Lung (tissue), 12 donors: ENCODE measurements around the gene USP6NL. TPM values are rescaled to one million over a fixed set of nuclear protein-coding genes. Genes with fewer than 3 reads are reported as not detected.

ENCODE experiments used
- ATAC-seq: fragments of 200-7000 bp; cut with Tn5 transposase; one replicate; pipeline ENCODE4 v1.9.1; 2020; ENCODE audit warnings: moderate number of reproducible peaks; ENCODE audit not compliant: insufficient read depth, low FRiP score
- DNase-seq, 3 donors: peaks; one replicate each; pipeline ENCODE4 v3.0.0-alpha.2; 2013 to 2017
- H3K27ac ChIP-seq, 2 donors: one replicate each; pipeline ENCODE4 v1.5.1; 2013; ENCODE audit warnings: mild to moderate bottlenecking in 2 of 2, moderate library complexity in 2 of 2, control low read depth in 1 of 2, inconsistent platforms in 1 of 2, low read depth in 1 of 2, low read length in 1 of 2
- H3K27me3 ChIP-seq, 3 donors: one replicate each; pipeline ENCODE4 v1.5.1; 2013; ENCODE audit warnings: low read length in 2 of 3; ENCODE audit not compliant: control insufficient read depth in 3 of 3, insufficient read depth in 3 of 3
- H3K36me3 ChIP-seq, 4 donors: one replicate each; pipeline ENCODE4 v1.5.1; 2013; ENCODE audit warnings: low read length in 4 of 4, mild to moderate bottlenecking in 1 of 4, moderate library complexity in 1 of 4; ENCODE audit not compliant: control insufficient read depth in 4 of 4, insufficient read depth in 4 of 4
- H3K4me1 ChIP-seq, 5 donors: one replicate each; pipeline ENCODE4 v1.5.1; 2013; ENCODE audit warnings: low read length in 5 of 5, mild to moderate bottlenecking in 2 of 5, moderate library complexity in 1 of 5; ENCODE audit not compliant: control insufficient read depth in 5 of 5, insufficient read depth in 5 of 5
- H3K4me3 ChIP-seq: one replicate; pipeline ENCODE4 v1.5.1; 2013; ENCODE audit warnings: mild to moderate bottlenecking, control low read depth, moderate library complexity
- H3K9ac ChIP-seq, 2 donors: one replicate each; pipeline ENCODE4 v1.5.1; 2013; ENCODE audit warnings: low read length in 2 of 2, control low read depth in 1 of 2; ENCODE audit not compliant: insufficient read depth in 1 of 2
- H3K9me3 ChIP-seq, 4 donors: one replicate each; pipeline ENCODE4 v1.5.1; 2013; ENCODE audit warnings: low read length in 3 of 4, mild to moderate bottlenecking in 1 of 4, moderate library complexity in 1 of 4; ENCODE audit not compliant: control insufficient read depth in 4 of 4, insufficient read depth in 3 of 4
- WGBS, 2 donors: extraction: QIAGEN DNeasy Blood & Tissue Kit; methylation state at CpG; one replicate each; pipeline ENCODE4 v1.1.7; 2013; 5-methylcytosine and 5-hydroxymethylcytosine counted together
- polyA plus RNA-seq, 2 donors: library from polyadenylated mRNA; stranded (reverse); fragments of 200-250 nt; gene quantifications; one replicate each; pipeline ENCODE4 v1.2.1, GENCODE V29; 2013
- total RNA-seq, 2 donors: library from RNA; depleted of rRNA in 1 of 2; stranded (reverse); fragments of >200 nt in 1 of 2; gene quantifications; one replicate each; pipeline ENCODE4 v1.2.1, GENCODE V29; 2014 to 2021
- TF ChIP-seq, protein P1 (sequence below): IDR thresholded peaks from 2 replicates; pipeline ENCODE4 v1.5.1; 2012; ENCODE audit warnings: mild to moderate bottlenecking; ENCODE audit errors: control extremely low read depth, extremely low read depth
- donor health status: control.
- donor health status: control.
- donor health status: Bipolar disorder and iron deficiency.
- donor health status: healthy.
- donor health status: DM: yes; HTN: yes; CAD: no.

The USP6NL gene
- total and polyA plus RNA-seq, 4 donors, result 5.4 to 41.7 (median 13.4) TPM

- 56 to 67% methylated on average over 2 of the region's 2 CpGs for WGBS, 2 donors
- no peak for DNase-seq
- no peaks in the 10 kb centered on the region for H3K4me1 ChIP-seq
- H3K27me3 ChIP-seq, result no peaks in the 10 kb centered on the region
- no peak overlapping the region for H3K27ac ChIP-seq
- no peak overlapping the region for H3K9ac ChIP-seq
- TF ChIP-seq, protein P1, sequence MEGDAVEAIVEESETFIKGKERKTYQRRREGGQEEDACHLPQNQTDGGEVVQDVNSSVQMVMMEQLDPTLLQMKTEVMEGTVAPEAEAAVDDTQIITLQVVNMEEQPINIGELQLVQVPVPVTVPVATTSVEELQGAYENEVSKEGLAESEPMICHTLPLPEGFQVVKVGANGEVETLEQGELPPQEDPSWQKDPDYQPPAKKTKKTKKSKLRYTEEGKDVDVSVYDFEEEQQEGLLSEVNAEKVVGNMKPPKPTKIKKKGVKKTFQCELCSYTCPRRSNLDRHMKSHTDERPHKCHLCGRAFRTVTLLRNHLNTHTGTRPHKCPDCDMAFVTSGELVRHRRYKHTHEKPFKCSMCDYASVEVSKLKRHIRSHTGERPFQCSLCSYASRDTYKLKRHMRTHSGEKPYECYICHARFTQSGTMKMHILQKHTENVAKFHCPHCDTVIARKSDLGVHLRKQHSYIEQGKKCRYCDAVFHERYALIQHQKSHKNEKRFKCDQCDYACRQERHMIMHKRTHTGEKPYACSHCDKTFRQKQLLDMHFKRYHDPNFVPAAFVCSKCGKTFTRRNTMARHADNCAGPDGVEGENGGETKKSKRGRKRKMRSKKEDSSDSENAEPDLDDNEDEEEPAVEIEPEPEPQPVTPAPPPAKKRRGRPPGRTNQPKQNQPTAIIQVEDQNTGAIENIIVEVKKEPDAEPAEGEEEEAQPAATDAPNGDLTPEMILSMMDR, result no peak
- peaks cover 0 to 11% (median 0%) of the 10 kb centered on the region in 4 donors for H3K9me3 ChIP-seq
- no peak overlapping the region for H3K4me3 ChIP-seq
- no peaks in the 10 kb centered on the region for H3K36me3 ChIP-seq
- ATAC-seq, result no peak
Measured at GRCh38 chr10:11434324-11434723, 177.1 kb downstream of the USP6NL start.

- TF ChIP-seq, protein P1, result no peak
- DNase-seq (no peak), ATAC-seq (no peak)
- Histone ChIP-seq H3K4me3 (no peak overlapping the region), H3K27me3 (no peaks in the 10 kb centered on the region), H3K9me3 (peaks cover 0 to 13% (median 0%) of the 10 kb centered on the region in 4 donors), H3K27ac (no peak overlapping the region), H3K36me3 (no peaks in the 10 kb centered on the region), H3K9ac (no peak overlapping the region), H3K4me1 (no peaks in the 10 kb centered on the region)
- WGBS, 2 donors, result 88 to 90% methylated on average over 11 of the region's 11 CpGs
Measured at GRCh38 chr10:11433657-11434056, 177.8 kb downstream of the USP6NL start.

GRCh38 chr10:11431216-11431555, 180.3 kb downstream of the USP6NL start:
- Histone ChIP-seq H3K27ac (no peak overlapping the region), H3K36me3 (no peaks in the 10 kb centered on the region), H3K27me3 (no peaks in the 10 kb centered on the region), H3K4me3 (no peak overlapping the region), H3K9ac (no peak overlapping the region), H3K4me1 (no peaks in the 10 kb centered on the region), H3K9me3 (peaks cover 0 to 16% (median 0%) of the 10 kb centered on the region in 4 donors)
- TF ChIP-seq, protein P1, result no peak
- ATAC-seq (no peak), DNase-seq (no peak)
- 69 to 85% methylated on average over 4 of the region's 4 CpGs for WGBS, 2 donors
